Duodenal mucosa (tissue), 2 donors: Measurements from ENCODE around the gene EIF3J.

Source experiments
- H3K27ac ChIP-seq: one replicate; pipeline ENCODE4 v1.7.0; 2013; ENCODE audit warnings: low read depth, low read length
- H3K27me3 ChIP-seq, 2 donors: one replicate each; pipeline ENCODE4 v1.7.0; 2013; ENCODE audit warnings: low read length in 2 of 2, control low read depth in 1 of 2; ENCODE audit not compliant: insufficient read depth in 2 of 2, control insufficient read depth in 1 of 2
- H3K36me3 ChIP-seq, 2 donors: one replicate each; pipeline ENCODE4 v1.7.0; 2013; ENCODE audit warnings: low read length in 2 of 2, control low read depth in 1 of 2; ENCODE audit not compliant: insufficient read depth in 2 of 2, control insufficient read depth in 1 of 2
- H3K4me1 ChIP-seq, 2 donors: one replicate each; pipeline ENCODE4 v1.7.0; 2013; ENCODE audit warnings: low read length in 2 of 2, control low read depth in 1 of 2; ENCODE audit not compliant: insufficient read depth in 2 of 2, control insufficient read depth in 1 of 2
- H3K4me3 ChIP-seq, 2 donors: one replicate each; pipeline ENCODE4 v1.7.0; 2013; ENCODE audit warnings: low read length in 2 of 2, low read depth in 1 of 2
- H3K9ac ChIP-seq, 2 donors: one replicate each; pipeline ENCODE4 v1.7.0; 2013; ENCODE audit warnings: low read length in 2 of 2, low read depth in 1 of 2
- H3K9me3 ChIP-seq, 2 donors: one replicate each; pipeline ENCODE4 v1.7.0; 2013; ENCODE audit warnings: low read length in 2 of 2, control low read depth in 1 of 2; ENCODE audit not compliant: control insufficient read depth in 1 of 2

Gene EIF3J

DNA sequence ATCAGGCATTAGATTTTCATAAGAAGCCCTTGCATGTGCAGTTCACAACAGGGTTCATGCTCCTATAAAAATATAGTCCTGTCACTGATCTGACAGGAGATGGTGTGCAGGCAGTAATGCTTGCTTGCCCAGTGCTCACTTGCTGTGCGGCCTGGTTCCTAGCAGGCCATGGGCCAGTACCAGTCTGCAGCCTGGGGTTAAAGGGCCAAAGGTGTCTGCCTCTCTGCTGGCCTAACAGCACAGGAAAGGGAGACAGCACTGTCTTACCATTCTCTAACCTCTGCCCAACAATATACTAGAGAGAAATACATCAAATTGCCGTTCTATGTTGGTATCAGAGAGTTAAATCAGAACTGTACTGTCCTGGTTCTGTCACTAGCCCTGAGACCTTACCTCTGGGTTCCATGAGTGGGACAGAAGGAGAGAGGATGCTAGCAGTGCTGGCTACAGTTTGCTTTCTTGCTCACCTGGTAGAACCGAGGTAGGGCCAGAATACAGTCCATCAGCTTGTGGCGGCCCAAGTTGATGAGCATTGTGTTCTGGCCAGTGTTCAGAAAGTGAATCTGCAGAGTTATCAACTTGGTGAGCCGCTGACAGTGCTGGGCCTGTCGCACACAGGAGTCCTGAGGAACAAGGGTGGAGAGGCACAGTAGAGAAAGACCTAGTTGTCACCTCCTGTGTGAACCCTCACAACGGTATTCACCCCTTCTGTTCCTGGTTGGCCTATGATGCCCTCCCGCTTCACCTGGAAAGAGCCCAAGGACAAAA is 28.6 kb downstream of the EIF3J start:
- Histone ChIP-seq H3K4me1 (no peaks in the 10 kb centered on the region), H3K9me3 (peaks cover 0 to 6% of the 10 kb centered on the region in 2 donors), H3K36me3 (peaks cover 64 to 92% of the 10 kb centered on the region in 2 donors), H3K27me3 (no peaks in the 10 kb centered on the region), H3K9ac (no peak overlapping the region), H3K27ac (no peak overlapping the region), H3K4me3 (no peak overlapping the region)

- no peaks in the 10 kb centered on the region for H3K4me1 ChIP-seq
- peaks cover 64 to 88% of the 10 kb centered on the region in 2 donors for H3K36me3 ChIP-seq
- H3K27me3 ChIP-seq, result no peaks in the 10 kb centered on the region
- no peak overlapping the region for H3K27ac ChIP-seq
- H3K9ac ChIP-seq, result no peak overlapping the region
- H3K4me3 ChIP-seq, result no peak overlapping the region
- peaks cover 0 to 6% of the 10 kb centered on the region in 2 donors for H3K9me3 ChIP-seq
Observed at GRCh38 chr15:44566155-44566540, 29.2 kb downstream of the EIF3J start.

DNA sequence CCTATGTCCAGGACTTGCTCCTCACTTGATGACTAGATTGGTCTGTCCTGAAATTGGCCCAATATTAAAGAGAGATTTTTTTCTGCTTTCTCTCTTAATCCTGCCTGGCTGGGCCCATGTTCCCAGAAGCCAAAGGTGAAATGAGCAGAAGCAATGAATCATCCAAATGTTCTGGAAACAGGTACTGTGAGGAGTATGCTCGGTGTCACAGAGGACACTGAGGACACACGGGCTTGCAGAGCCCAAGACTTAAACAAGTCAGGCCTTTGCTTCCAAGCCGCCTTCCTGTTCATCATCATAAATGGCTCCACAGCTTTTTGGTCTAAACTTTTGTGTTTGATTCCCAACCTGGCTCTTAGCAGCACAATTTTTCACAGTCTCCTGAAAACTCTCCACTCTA is 31.4 kb downstream of the EIF3J start:
- Histone ChIP-seq H3K4me3 (no peak overlapping the region), H3K27me3 (no peaks in the 10 kb centered on the region), H3K27ac (no peak overlapping the region), H3K36me3 (peaks cover 60 to 75% of the 10 kb centered on the region in 2 donors), H3K4me1 (no peaks in the 10 kb centered on the region), H3K9ac (no peak overlapping the region), H3K9me3 (peaks cover 0 to 6% of the 10 kb centered on the region in 2 donors)

- H3K27me3 ChIP-seq, result no peaks in the 10 kb centered on the region
- H3K36me3 ChIP-seq, result peaks cover 52 to 68% of the 10 kb centered on the region in 2 donors
- H3K27ac ChIP-seq, result no peak overlapping the region
- H3K9ac ChIP-seq, result no peak overlapping the region
- no peak overlapping the region for H3K4me3 ChIP-seq
- no peaks in the 10 kb centered on the region for H3K4me1 ChIP-seq
- H3K9me3 ChIP-seq, result peaks cover 0 to 6% of the 10 kb centered on the region in 2 donors
Observed at GRCh38 chr15:44569316-44569715, 32.4 kb downstream of the EIF3J start.

GRCh38 chr15:44570361-44570760 is 33.4 kb downstream of the EIF3J start:
- H3K4me3 ChIP-seq, result no peak overlapping the region
- no peak overlapping the region for H3K27ac ChIP-seq
- no peak overlapping the region for H3K9ac ChIP-seq
- H3K9me3 ChIP-seq, result peaks cover 0 to 3% of the 10 kb centered on the region in 2 donors
- peaks cover 43 to 67% of the 10 kb centered on the region in 2 donors for H3K36me3 ChIP-seq
- H3K4me1 ChIP-seq, result no peaks in the 10 kb centered on the region
- no peaks in the 10 kb centered on the region for H3K27me3 ChIP-seq

- Histone ChIP-seq H3K27me3 (no peaks in the 10 kb centered on the region), H3K9ac (no peak overlapping the region), H3K4me1 (no peaks in the 10 kb centered on the region), H3K9me3 (no peaks in the 10 kb centered on the region), H3K27ac (no peak overlapping the region), H3K36me3 (peaks cover 26 to 45% of the 10 kb centered on the region in 2 donors), H3K4me3 (no peak overlapping the region)
Observed at GRCh38 chr15:44573386-44573785, 36.4 kb downstream of the EIF3J start.

- Histone ChIP-seq H3K27ac (no peak overlapping the region), H3K36me3 (peaks cover 21 to 37% of the 10 kb centered on the region in 2 donors), H3K9me3 (no peaks in the 10 kb centered on the region), H3K4me1 (no peaks in the 10 kb centered on the region), H3K4me3 (no peak overlapping the region), H3K9ac (no peak overlapping the region), H3K27me3 (no peaks in the 10 kb centered on the region)
Observed at GRCh38 chr15:44574734-44575133, 37.8 kb downstream of the EIF3J start.

- Histone ChIP-seq H3K27me3 (no peaks in the 10 kb centered on the region), H3K9me3 (no peaks in the 10 kb centered on the region), H3K4me3 (no peak overlapping the region), H3K9ac (no peak overlapping the region), H3K4me1 (no peaks in the 10 kb centered on the region), H3K27ac (no peak overlapping the region), H3K36me3 (peaks cover 11 to 35% of the 10 kb centered on the region in 2 donors)
Observed at GRCh38 chr15:44580105-44580504, 43.2 kb downstream of the EIF3J start.

DNA sequence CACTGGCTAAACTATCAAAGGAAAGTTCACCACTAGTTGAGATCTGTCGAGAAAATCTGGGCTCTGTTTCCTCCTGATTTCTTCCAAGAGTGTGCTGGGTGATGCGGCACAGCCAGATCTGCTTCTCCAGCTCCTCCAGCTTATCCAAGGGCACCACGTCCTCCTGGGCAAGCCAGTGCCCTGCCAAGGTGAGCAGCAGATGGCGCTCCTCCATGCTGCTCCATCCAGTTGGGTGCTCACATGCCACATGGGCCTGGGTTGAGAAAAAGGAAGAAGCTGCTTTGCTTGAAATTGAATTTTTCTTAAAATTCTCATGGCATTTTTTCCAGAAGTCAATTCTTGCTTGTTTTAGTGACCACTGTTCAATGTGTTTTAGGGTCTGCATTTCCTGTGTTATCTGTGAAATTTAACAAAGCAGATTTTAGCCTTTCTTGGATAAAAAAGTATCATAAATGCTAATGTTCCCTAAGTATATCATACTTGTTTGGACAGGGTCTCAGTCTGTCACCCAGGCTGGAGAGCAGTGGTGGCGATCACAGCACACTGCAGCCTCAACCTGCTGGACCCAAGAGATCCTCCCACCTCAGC is 47.3 kb downstream of the EIF3J start:
- peaks cover 27 to 66% of the 10 kb centered on the region in 2 donors for H3K36me3 ChIP-seq

DNA sequence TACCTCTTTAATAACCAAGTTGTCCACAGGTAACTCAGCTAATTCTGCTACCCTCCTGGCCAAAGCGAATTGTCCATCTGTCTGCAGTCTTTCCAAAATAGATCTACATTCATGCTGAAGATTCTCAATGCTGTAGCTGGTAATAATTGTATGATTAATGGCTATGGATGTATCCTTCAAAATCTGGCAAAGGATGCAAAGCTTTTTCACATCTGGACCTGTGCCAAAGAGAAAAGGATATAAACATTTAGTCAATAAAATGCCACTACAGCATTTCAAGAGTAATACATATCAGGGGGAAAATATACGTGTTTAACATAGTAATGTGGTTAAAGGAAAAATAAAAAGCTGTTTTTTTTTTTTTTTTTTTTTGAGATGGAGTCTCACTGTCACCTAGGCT is 48.7 kb downstream of the EIF3J start:
- peaks cover 38 to 72% of the 10 kb centered on the region in 2 donors for H3K36me3 ChIP-seq
- no peaks in the 10 kb centered on the region for H3K27me3 ChIP-seq
- H3K4me3 ChIP-seq, result no peak overlapping the region
- H3K4me1 ChIP-seq, result no peaks in the 10 kb centered on the region
- no peak overlapping the region for H3K9ac ChIP-seq
- H3K27ac ChIP-seq, result no peak overlapping the region
- H3K9me3 ChIP-seq, result peaks cover 0 to 6% of the 10 kb centered on the region in 2 donors

More for the DNA sequence above, 47.3 kb downstream of the EIF3J start:
- H3K27me3 ChIP-seq, result no peaks in the 10 kb centered on the region
- no peak overlapping the region for H3K4me3 ChIP-seq
- H3K9me3 ChIP-seq, result peaks cover 0 to 3% of the 10 kb centered on the region in 2 donors
- H3K9ac ChIP-seq, result no peak overlapping the region
- no peak overlapping the region for H3K27ac ChIP-seq
- no peaks in the 10 kb centered on the region for H3K4me1 ChIP-seq
